HepG2 (cell line): ENCODE data around the gene VIPR1. TPM values are rescaled to one million over a fixed set of nuclear protein-coding genes. Genes with fewer than 3 reads are reported as not detected.

Experiments used
- ATAC-seq: fragments of 200-7000 bp; cut with Tn5 transposase; 3 replicates; pipeline ENCODE4 v1.9.1; 2020; ENCODE audit warnings: mild to moderate bottlenecking, moderate library complexity
- BruUV-seq: library from RNA; stranded (reverse); fragments of 400-500 nt; replicated peaks from 2 replicates; lab custom pipeline; 2021; lab: Mats Ljungman, UMichigan
- CTCF ChIA-PET: fragments of 300-600 bp; formaldehyde crosslinking; extraction: SDS; loops from one replicate; lab custom pipeline; 2021; ENCODE audit warnings: low total read pairs, inconsistent platforms, low intra/inter-chr PET ratio; lab: Yijun Ruan, JAX
- POLR2A ChIA-PET: fragments of 350-600 bp; sonication (Branson Sonifier 250); formaldehyde crosslinking; loops from one replicate; lab custom pipeline; 2020; ENCODE audit warnings: antibody characterized with exemption, inconsistent platforms; lab: Yijun Ruan, JAX
- DNase-seq: peaks from one replicate; pipeline ENCODE4 v3.0.0-alpha.2; 2015; ENCODE audit warnings: low spot score
- FAIRE-seq: peaks from 3 replicates; lab custom pipeline; 2011; peaks lifted over from hg19 to GRCh38; lab: Jason Lieb, UNC
- H2AFZ ChIP-seq: one replicate; pipeline ENCODE4 v1.6.1; 2011; ENCODE audit warnings: low read length, inconsistent platforms
- H3K27ac ChIP-seq: fragments of 300-600 bp; 3 replicates; pipeline ENCODE4 v1.8.0; 2011; ENCODE audit warnings: mixed run types, mild to moderate bottlenecking, mixed read lengths, low read length, inconsistent platforms; ENCODE audit not compliant: insufficient read depth; ENCODE audit errors: extremely low read length
- H3K27me3 ChIP-seq, 2 experiments: fragments of 200-600 bp in 1 of 2; 2 replicates in 1 of 2; 3 replicates in 1 of 2; pipeline versions ENCODE4 v1.6.0 to v1.8.0; 2011; ENCODE audit warnings: low read length in 2 of 2, mild to moderate bottlenecking in 2 of 2, moderate library complexity in 2 of 2, inconsistent platforms in 1 of 2; ENCODE audit not compliant: insufficient read depth in 2 of 2, control insufficient read depth in 1 of 2
- H3K36me3 ChIP-seq, 2 experiments: fragments of 200-600 bp in 1 of 2; replicated peaks in 1 of 2; 2 replicates in 1 of 2; 3 replicates in 1 of 2; pipeline versions ENCODE4 v1.5.1 to v1.8.0; 2011; ENCODE audit warnings: low read length in 2 of 2, inconsistent platforms in 1 of 2; ENCODE audit not compliant: insufficient read depth in 2 of 2, control insufficient read depth in 1 of 2
- H3K4me1 ChIP-seq: 2 replicates; pipeline ENCODE4 v1.5.1; 2012; ENCODE audit warnings: low read length, inconsistent platforms; ENCODE audit not compliant: insufficient read depth
- H3K4me2 ChIP-seq: 2 replicates; pipeline ENCODE4 v1.6.0; 2011; ENCODE audit warnings: low read depth, low read length, inconsistent platforms
- H3K4me3 ChIP-seq, 3 experiments: fragments of 200-600 bp in 1 of 3; sonication (generic), shearing (Covaris generic) in 1 of 3; replicated peaks in 1 of 3; 2 replicates each; pipeline ENCODE4 v1.5.1; 2011 to 2016; ENCODE audit warnings: low read length in 3 of 3, inconsistent platforms in 2 of 3, low read depth in 2 of 3, mild to moderate bottlenecking in 2 of 3, control low read depth in 1 of 3, mixed read lengths in 1 of 3; ENCODE audit not compliant: insufficient read depth in 1 of 3
- H3K79me2 ChIP-seq: one replicate; pipeline ENCODE4 v1.6.1; 2011; ENCODE audit warnings: low read length, inconsistent platforms; ENCODE audit not compliant: insufficient read depth
- H3K9ac ChIP-seq: 2 replicates; pipeline ENCODE4 v1.6.0; 2011; ENCODE audit warnings: mild to moderate bottlenecking, low read depth, low read length, inconsistent platforms; ENCODE audit not compliant: insufficient read depth
- H3K9me3 ChIP-seq: 2 replicates; pipeline ENCODE4 v1.5.1; 2012; ENCODE audit warnings: mild to moderate bottlenecking, low read length
- H4K20me1 ChIP-seq: 2 replicates; pipeline ENCODE4 v1.6.0; 2011; ENCODE audit warnings: inconsistent platforms, mild to moderate bottlenecking, low read length, moderate library complexity; ENCODE audit not compliant: insufficient read depth
- GZF1 ChIP-seq: sonication (generic); formaldehyde crosslinking; IDR thresholded peaks from 2 replicates; pipeline ENCODE4 v1.5.1; 2020; ENCODE audit warnings: mild to moderate bottlenecking, missing genetic modification reagents
- PCBP2 ChIP-seq: fragments of 200-400 bp; formaldehyde crosslinking; optimal IDR thresholded peaks from 2 replicates; pipeline ENCODE3; 2018; ENCODE audit warnings: low read length, low read depth; ENCODE audit not compliant: poor library complexity, severe bottlenecking
- RBM22 ChIP-seq: fragments of 200-400 bp; formaldehyde crosslinking; optimal IDR thresholded peaks from 2 replicates; pipeline ENCODE3; 2017; ENCODE audit warnings: mild to moderate bottlenecking, low read length, moderate library complexity
- TCF7L2 ChIP-seq: IDR thresholded peaks from 2 replicates; pipeline ENCODE4 v1.6.1; 2011; ENCODE audit warnings: mild to moderate bottlenecking, low read depth, low read length, moderate library complexity
- ZNF121 ChIP-seq: sonication (generic); formaldehyde crosslinking; IDR thresholded peaks from 2 replicates; pipeline ENCODE4 v1.5.0; 2020; ENCODE audit warnings: mild to moderate bottlenecking, missing genetic modification reagents
- WGBS: methylation state at CpG from one replicate; pipeline ENCODE4 v1.1.6; 2017; ENCODE audit warnings: low lambda C conversion rate; 5-methylcytosine and 5-hydroxymethylcytosine counted together
- in situ Hi-C: cut with HindIII; loops from 2 replicates; pipeline ENCODE4 v1.10.0; 2017; ENCODE audit warnings: low pct_unique_long_range_greater_than_20kb; ENCODE audit not compliant: extremely low pct_ligation_motif_present
- intact Hi-C: fragments of 100-400 bp; cut with micrococcal nuclease; formaldehyde crosslinking; loops from one replicate; pipeline ENCODE4 v1.10.0; 2022; ENCODE audit not compliant: unreplicated experiment
- polyA plus RNA-seq, 8 experiments: library from polyadenylated mRNA; depleted of rRNA in 3 of 8; stranded (reverse) in 7 of 8; unstranded in 1 of 8; fragments of >200 nt; fragmentation: Illumina TruSeq in 4 of 8; extraction: Trizol in 4 of 8; gene quantifications; 2 replicates each; pipeline versions ENCODE4 v1.2.1 to v1.2.3, GENCODE V29; 2011 to 2016; ENCODE audit warnings: low read depth in 4 of 8, missing spikeins in 1 of 8, mixed read lengths in 1 of 8; ENCODE audit not compliant: insufficient read depth in 1 of 8
- total RNA-seq, 5 experiments: library from RNA; depleted of rRNA; stranded (reverse); fragments of >200 nt; fragmentation: Illumina TruSeq; extraction: Trizol; gene quantifications; 2 replicates each; pipeline ENCODE4 v1.2.3, GENCODE V29; 2016; ENCODE audit warnings: low read depth in 1 of 5
- TF ChIP-seq, protein P1 (sequence below): sonication (generic); formaldehyde crosslinking; IDR thresholded peaks from 2 replicates; pipeline ENCODE4 v1.4.0; 2020; ENCODE audit warnings: mild to moderate bottlenecking, missing genetic modification reagents, borderline replicate concordance
- TF ChIP-seq, protein P2 (sequence below): sonication (generic); formaldehyde crosslinking; IDR thresholded peaks from 2 replicates; pipeline ENCODE4 v1.8.0; 2022; ENCODE audit warnings: missing genetic modification reagents, low read depth, mild to moderate bottlenecking, borderline replicate concordance
- TF ChIP-seq, protein P3 (sequence below): sonication (generic); formaldehyde crosslinking; IDR thresholded peaks from 2 replicates; pipeline ENCODE4 v1.4.0; 2020; ENCODE audit warnings: low read depth, mild to moderate bottlenecking, missing genetic modification reagents

Gene VIPR1
- total and polyA plus RNA-seq, 2 of the 13 experiments (the other 11 are each of a cell fraction or from before 2014, with no cell fraction given): 0.04 to 0.11 TPM

DNA sequence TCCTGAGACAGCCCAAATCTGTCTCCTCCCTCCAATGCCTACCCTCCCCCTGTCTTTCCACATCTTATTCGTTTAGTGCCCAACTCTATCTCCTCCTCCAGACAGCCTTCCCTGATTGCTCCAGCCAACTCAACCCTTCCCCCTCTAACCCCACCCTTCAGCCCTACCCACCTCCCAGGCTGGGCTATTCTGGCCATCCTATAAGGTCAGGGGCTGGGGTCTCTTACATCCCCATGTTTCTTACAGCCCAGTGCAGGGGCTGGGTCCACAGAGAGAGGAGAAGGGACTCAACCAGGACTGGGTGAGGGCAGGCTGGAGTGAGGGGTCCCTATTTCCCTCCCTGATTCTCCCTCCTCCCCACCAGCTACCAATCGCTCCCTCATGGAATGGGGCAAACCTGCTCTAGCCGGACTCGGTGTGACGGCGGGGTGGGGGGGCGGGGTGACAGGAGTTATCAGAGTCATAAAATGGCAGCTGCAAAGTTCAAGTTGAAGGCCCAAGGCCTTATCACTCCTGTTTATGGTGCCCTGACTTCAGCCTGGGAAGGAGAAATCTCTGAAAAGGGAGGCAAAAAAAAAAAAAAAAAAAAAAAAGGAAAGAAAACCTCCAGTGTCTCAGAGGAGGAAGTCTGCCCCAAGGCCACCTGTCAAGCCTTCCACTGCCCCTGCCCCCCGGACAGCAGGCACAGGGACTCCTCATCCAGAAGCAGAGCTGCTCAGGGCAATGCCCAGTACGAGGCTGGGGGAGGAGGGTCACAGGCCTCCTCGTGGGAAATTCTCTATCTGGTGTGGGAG, 2.1 kb downstream of the VIPR1 start:
- H3K36me3 ChIP-seq: no peaks in the 10 kb centered on the region
- ChIA-PET POLR2A (no interaction called here), CTCF (no interaction called here)
- no peak for TF ChIP-seq RBM22
- intact Hi-C loops: loop anchor here (5.0 kb wide), 1 partner anchor 38 kb away; no protein-coding TSS in a partner anchor
- no TSS peak for BruUV-seq
- no peak overlapping the region for H3K9ac ChIP-seq
- no peaks in the 10 kb centered on the region for H3K9me3 ChIP-seq
- peaks cover 13% of the 10 kb centered on the region for H3K4me1 ChIP-seq
- H3K4me2 ChIP-seq: no peak overlapping the region
- no peak for DNase-seq
- no peaks in the 10 kb centered on the region for H3K79me2 ChIP-seq
- in situ Hi-C loops: no loop called here
- H4K20me1 ChIP-seq: no peaks in the 10 kb centered on the region
- peaks cover 9 to 46% of the 10 kb centered on the region in 2 experiments; a peak in 4 of 5 replicates for H3K27me3 ChIP-seq
- no peak overlapping the region for H2AFZ ChIP-seq
- 40% methylated on average over 7 of the region's 10 CpGs for WGBS
- H3K27ac ChIP-seq: no peak overlapping the region
- ATAC-seq: no peak
- no peak overlapping the region for H3K4me3 ChIP-seq
- FAIRE-seq: no peak

DNA sequence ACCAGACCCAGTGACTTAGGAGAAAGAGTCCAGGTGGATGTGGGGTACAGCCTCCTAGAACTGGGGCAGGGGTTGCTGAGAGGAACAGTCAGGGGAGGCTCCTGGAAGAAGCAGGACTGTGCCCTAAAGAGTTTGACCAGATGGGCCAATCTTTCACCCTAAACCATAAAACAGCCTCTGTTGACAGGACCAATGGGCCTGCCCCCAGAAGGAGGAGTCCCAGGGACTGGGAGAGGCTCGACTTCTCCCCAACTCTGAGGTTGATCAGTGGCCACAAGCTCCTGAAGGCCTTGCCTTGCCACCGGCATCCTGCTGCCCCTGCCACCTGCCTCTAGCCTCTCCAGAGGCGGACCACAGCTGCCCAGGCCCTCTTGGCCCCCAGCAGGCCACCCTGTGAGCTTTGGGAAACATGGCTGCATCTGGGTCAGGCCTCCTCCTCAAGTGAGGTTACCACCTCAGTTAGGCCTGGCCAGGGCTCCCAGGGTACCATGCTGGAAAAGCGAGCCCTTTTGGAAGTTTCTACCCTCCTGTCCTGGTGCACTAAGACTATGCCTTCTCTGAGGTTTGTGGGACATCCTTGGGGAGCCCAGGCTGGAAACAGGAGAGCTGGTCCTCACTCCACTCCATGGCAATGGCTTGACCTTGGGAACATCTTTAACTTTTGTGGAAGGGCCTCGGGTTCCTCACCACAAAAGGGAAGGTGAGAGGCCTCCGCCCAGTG, 2.8 kb downstream of the VIPR1 start:
- Histone ChIP-seq H3K36me3 (no peaks in the 10 kb centered on the region), H2AFZ (no peak overlapping the region), H3K9ac (no peak overlapping the region), H3K4me3 (no peak overlapping the region), H3K4me1 (peaks cover 21% of the 10 kb centered on the region), H3K9me3 (no peaks in the 10 kb centered on the region), H3K27me3 (peaks cover 7 to 39% of the 10 kb centered on the region in 2 experiments; a peak in 4 of 5 replicates), H4K20me1 (no peaks in the 10 kb centered on the region), H3K79me2 (no peaks in the 10 kb centered on the region), H3K27ac (no peak overlapping the region), H3K4me2 (no peak overlapping the region)
- CTCF ChIA-PET: no interaction called here
- in situ Hi-C loops: no loop called here
- POLR2A ChIA-PET: no interaction called here
- ATAC-seq: no peak
- 33% methylated on average over 2 of the region's 6 CpGs for WGBS
- BruUV-seq: no TSS peak
- DNase-seq: no peak
- FAIRE-seq: no peak
- intact Hi-C loops: no loop called here
- TF ChIP-seq TCF7L2: no peak
- no peak for TF ChIP-seq PCBP2
- TF ChIP-seq, protein P1, sequence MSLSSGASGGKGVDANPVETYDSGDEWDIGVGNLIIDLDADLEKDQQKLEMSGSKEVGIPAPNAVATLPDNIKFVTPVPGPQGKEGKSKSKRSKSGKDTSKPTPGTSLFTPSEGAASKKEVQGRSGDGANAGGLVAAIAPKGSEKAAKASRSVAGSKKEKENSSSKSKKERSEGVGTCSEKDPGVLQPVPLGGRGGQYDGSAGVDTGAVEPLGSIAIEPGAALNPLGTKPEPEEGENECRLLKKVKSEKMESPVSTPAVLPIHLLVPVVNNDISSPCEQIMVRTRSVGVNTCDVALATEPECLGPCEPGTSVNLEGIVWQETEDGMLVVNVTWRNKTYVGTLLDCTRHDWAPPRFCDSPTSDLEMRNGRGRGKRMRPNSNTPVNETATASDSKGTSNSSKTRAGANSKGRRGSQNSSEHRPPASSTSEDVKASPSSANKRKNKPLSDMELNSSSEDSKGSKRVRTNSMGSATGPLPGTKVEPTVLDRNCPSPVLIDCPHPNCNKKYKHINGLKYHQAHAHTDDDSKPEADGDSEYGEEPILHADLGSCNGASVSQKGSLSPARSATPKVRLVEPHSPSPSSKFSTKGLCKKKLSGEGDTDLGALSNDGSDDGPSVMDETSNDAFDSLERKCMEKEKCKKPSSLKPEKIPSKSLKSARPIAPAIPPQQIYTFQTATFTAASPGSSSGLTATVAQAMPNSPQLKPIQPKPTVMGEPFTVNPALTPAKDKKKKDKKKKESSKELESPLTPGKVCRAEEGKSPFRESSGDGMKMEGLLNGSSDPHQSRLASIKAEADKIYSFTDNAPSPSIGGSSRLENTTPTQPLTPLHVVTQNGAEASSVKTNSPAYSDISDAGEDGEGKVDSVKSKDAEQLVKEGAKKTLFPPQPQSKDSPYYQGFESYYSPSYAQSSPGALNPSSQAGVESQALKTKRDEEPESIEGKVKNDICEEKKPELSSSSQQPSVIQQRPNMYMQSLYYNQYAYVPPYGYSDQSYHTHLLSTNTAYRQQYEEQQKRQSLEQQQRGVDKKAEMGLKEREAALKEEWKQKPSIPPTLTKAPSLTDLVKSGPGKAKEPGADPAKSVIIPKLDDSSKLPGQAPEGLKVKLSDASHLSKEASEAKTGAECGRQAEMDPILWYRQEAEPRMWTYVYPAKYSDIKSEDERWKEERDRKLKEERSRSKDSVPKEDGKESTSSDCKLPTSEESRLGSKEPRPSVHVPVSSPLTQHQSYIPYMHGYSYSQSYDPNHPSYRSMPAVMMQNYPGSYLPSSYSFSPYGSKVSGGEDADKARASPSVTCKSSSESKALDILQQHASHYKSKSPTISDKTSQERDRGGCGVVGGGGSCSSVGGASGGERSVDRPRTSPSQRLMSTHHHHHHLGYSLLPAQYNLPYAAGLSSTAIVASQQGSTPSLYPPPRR (CRISPR knock-in tag): no peak
- TF ChIP-seq GZF1 (CRISPR knock-in tag): no peak
- TF ChIP-seq ZNF121 (CRISPR knock-in tag): no peak
- TF ChIP-seq, protein P2, sequence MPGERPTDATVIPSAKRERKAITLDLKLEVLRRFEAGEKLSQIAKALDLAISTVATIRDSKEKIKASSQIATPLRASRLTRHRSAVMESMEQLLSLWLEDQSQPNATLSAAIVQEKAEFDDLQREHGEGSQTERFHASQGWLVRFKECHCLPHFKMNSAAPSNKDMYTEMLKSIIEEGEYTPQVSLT (CRISPR knock-in tag): no peak
- TF ChIP-seq, protein P3, sequence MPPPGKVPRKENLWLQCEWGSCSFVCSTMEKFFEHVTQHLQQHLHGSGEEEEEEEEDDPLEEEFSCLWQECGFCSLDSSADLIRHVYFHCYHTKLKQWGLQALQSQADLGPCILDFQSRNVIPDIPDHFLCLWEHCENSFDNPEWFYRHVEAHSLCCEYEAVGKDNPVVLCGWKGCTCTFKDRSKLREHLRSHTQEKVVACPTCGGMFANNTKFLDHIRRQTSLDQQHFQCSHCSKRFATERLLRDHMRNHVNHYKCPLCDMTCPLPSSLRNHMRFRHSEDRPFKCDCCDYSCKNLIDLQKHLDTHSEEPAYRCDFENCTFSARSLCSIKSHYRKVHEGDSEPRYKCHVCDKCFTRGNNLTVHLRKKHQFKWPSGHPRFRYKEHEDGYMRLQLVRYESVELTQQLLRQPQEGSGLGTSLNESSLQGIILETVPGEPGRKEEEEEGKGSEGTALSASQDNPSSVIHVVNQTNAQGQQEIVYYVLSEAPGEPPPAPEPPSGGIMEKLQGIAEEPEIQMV (CRISPR knock-in tag): no peak
